SU-DHL-6 (cell line): ENCODE results near the gene COX4I1.

Experiments used
- H2AFZ ChIP-seq: fragments of 200-600 bp; sonication (generic); 2 replicates; pipeline ENCODE4 v1.6.1; 2014; ENCODE audit warnings: low read depth, mild to moderate bottlenecking, moderate library complexity, mixed read lengths, antibody characterized with exemption, low read length; ENCODE audit not compliant: severe bottlenecking
- H3F3A ChIP-seq: fragments of 200-600 bp; shearing (Covaris generic); 2 replicates; pipeline ENCODE4 v1.6.0; 2016; ENCODE audit warnings: antibody characterized with exemption, mild to moderate bottlenecking; ENCODE audit not compliant: insufficient read depth
- H3K27ac ChIP-seq: fragments of 200-600 bp; sonication (generic); 2 replicates; pipeline ENCODE4 v1.5.1; 2016; ENCODE audit warnings: low read depth, mild to moderate bottlenecking, low read length, moderate library complexity, mixed read lengths
- H3K27me3 ChIP-seq: fragments of 200-600 bp; sonication (generic), shearing (Covaris generic); 2 replicates; pipeline ENCODE4 v1.6.0; 2014; ENCODE audit warnings: mild to moderate bottlenecking, low read length
- H3K36me3 ChIP-seq: fragments of 200-600 bp; sonication (generic); 2 replicates; pipeline ENCODE4 v1.6.1; 2014; ENCODE audit warnings: mild to moderate bottlenecking, low read length, mixed read lengths
- H3K4me2 ChIP-seq: fragments of 300-600, 200-600 bp; shearing (Covaris generic), sonication (generic); 2 replicates; pipeline ENCODE4 v1.6.0; 2014; ENCODE audit warnings: low read length, low read depth, mild to moderate bottlenecking; ENCODE audit not compliant: poor library complexity, severe bottlenecking
- H3K4me3 ChIP-seq: fragments of 200-600 bp; sonication (generic); 2 replicates; pipeline ENCODE4 v1.5.1; 2014; ENCODE audit warnings: antibody characterized with exemption, low read length, mild to moderate bottlenecking, mixed read lengths; ENCODE audit not compliant: insufficient read depth, poor library complexity, severe bottlenecking
- H3K79me2 ChIP-seq: fragments of 200-600 bp; sonication (generic); 2 replicates; pipeline ENCODE4 v1.6.1; 2014; ENCODE audit warnings: mild to moderate bottlenecking, low read length, moderate library complexity; ENCODE audit not compliant: insufficient read depth
- H3K9ac ChIP-seq: fragments of 200-600 bp; sonication (generic); 2 replicates; pipeline ENCODE4 v1.7.0; 2014; ENCODE audit warnings: mild to moderate bottlenecking, low read length
- H3K9me2 ChIP-seq: fragments of 200-600 bp; sonication (generic); replicated peaks from 2 replicates; pipeline ENCODE4 v1.6.1; 2014; ENCODE audit warnings: low read length; ENCODE audit not compliant: insufficient read depth
- H3K9me3 ChIP-seq: fragments of 200-600 bp; sonication (generic); 2 replicates; pipeline ENCODE4 v1.6.1; 2014; ENCODE audit warnings: low read length, mixed read lengths; ENCODE audit not compliant: insufficient read depth
- H4K20me1 ChIP-seq: fragments of 200-600 bp; sonication (generic); 2 replicates; pipeline ENCODE4 v1.6.1; 2014; ENCODE audit warnings: low read depth, mild to moderate bottlenecking, antibody characterized with exemption, low read length, moderate library complexity, mixed read lengths
- CTCF ChIP-seq: fragments of 200-600 bp; sonication (generic); IDR thresholded peaks from one replicate; pipeline ENCODE4 v1.5.1; 2017; ENCODE audit warnings: antibody characterized with exemption, mild to moderate bottlenecking, low read length, moderate library complexity; ENCODE audit not compliant: insufficient read depth, poor library complexity, severe bottlenecking
- EZH2phosphoT487 ChIP-seq: fragments of 200-600 bp; sonication (generic), shearing (Covaris generic); conservative IDR thresholded peaks from 2 replicates; pipeline ENCODE4 v1.6.1; 2018; ENCODE audit warnings: mild to moderate bottlenecking, antibody characterized with exemption, low read length, moderate library complexity, mixed read lengths

Gene COX4I1

GRCh38 chr16:85781695-85782370, 17.7 kb upstream of the COX4I1 start:
- no peak overlapping the region for H3K4me3 ChIP-seq
- no peaks in the 10 kb centered on the region for H3K9me2 ChIP-seq
- H3K27ac ChIP-seq: no peak overlapping the region
- H3K9me3 ChIP-seq: no peaks in the 10 kb centered on the region
- TF ChIP-seq CTCF (no peak), EZH2phosphoT487 (no peak)
- no peak overlapping the region for H3K4me2 ChIP-seq
- 0 out of 2 replicates have a peak, but pooled peaks cover 4% of the 10 kb centered on the region for H3K36me3 ChIP-seq
- H2AFZ ChIP-seq: no peak overlapping the region
- H3K79me2 ChIP-seq: 0 out of 2 replicates have a peak, but pooled peaks cover 7% of the 10 kb centered on the region
- H3F3A ChIP-seq: 0 out of 2 replicates have a peak, but pooled peaks cover 4% of the 10 kb centered on the region
- no peaks in the 10 kb centered on the region for H3K27me3 ChIP-seq
- H4K20me1 ChIP-seq: no peaks in the 10 kb centered on the region
- no peak overlapping the region for H3K9ac ChIP-seq

- Histone ChIP-seq H4K20me1 (no peaks in the 10 kb centered on the region), H3K9me3 (no peaks in the 10 kb centered on the region), H3K27ac (no peak overlapping the region), H3F3A (0 out of 2 replicates have a peak, but pooled peaks cover 4% of the 10 kb centered on the region), H2AFZ (no peak overlapping the region), H3K79me2 (0 out of 2 replicates have a peak, but pooled peaks cover 7% of the 10 kb centered on the region), H3K4me3 (no peak overlapping the region), H3K9ac (no peak overlapping the region), H3K27me3 (no peaks in the 10 kb centered on the region), H3K36me3 (0 out of 2 replicates have a peak, but pooled peaks cover 4% of the 10 kb centered on the region), H3K9me2 (no peaks in the 10 kb centered on the region), H3K4me2 (no peak overlapping the region)
- TF ChIP-seq EZH2phosphoT487 (no peak), CTCF (no peak)
These were observed 17.0 kb upstream of the COX4I1 start for GRCh38 chr16:85782451-85782850.

GRCh38 chr16:85783441-85783840, 16.1 kb upstream of the COX4I1 start:
- H3K27me3 ChIP-seq: no peaks in the 10 kb centered on the region
- H3K9ac ChIP-seq: no peak overlapping the region
- no peak overlapping the region for H2AFZ ChIP-seq
- TF ChIP-seq EZH2phosphoT487: no peak
- no peak for TF ChIP-seq CTCF
- H3K4me2 ChIP-seq: no peak overlapping the region
- 0 out of 2 replicates have a peak, but pooled peaks cover 2% of the 10 kb centered on the region for H3K36me3 ChIP-seq
- no peak overlapping the region for H3K27ac ChIP-seq
- no peaks in the 10 kb centered on the region for H3K9me2 ChIP-seq
- peaks cover 7% of the 10 kb centered on the region; the same call in 1 of the 2 replicates for H3K79me2 ChIP-seq
- H4K20me1 ChIP-seq: no peaks in the 10 kb centered on the region
- no peak overlapping the region for H3K4me3 ChIP-seq
- H3F3A ChIP-seq: 0 out of 2 replicates have a peak, but pooled peaks cover 2% of the 10 kb centered on the region
- no peaks in the 10 kb centered on the region for H3K9me3 ChIP-seq
